ENCODE results near the gene IQCB1.

DNA sequence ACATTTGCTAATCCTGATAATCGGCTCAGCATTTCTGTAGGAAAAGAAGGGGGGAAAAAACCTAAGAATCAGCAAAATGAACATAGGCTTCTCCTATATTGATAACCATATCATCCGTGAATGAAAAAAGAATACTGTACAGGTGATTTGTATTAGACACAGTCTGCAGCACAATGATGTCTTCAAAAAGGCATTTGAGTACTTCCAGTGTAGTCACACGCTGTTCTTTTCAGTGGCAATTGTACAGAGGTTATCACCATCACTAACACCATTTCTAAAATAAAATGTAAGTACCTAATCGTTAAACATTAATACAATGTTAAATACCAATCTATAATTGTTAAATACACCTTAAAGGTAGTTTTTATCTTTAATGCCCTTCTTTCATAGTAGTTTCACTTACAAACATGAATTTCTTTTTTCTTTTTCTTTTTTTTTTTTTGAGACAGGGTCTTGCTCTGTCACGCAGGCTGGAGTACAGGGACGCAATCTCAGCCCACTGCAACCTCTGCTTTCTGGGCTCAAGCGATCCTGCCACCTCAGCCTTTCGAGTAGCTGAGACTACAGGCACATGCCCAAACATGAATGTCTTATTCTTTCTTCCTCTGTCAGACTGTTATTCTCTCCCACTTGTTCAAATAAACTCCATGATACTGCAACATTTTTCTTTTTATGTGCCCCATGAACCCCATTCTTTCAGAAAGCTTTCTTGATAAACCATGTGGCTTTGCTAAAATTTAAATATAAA, 103.7 kb downstream of the IQCB1 start:
- no peak for TF ChIP-seq CTCF (IDR thresholded peaks at IDR 0.05)
- TF ChIP-seq POLR2A (IDR thresholded peaks at IDR 0.05), result no peak
- TF ChIP-seq EP300 (IDR thresholded peaks at IDR 0.05), result no peak

Measured in ovary (tissue), 3 donors.